DOHH2 (cell line): ENCODE data around the gene MEFV.

ENCODE experiments used
- H3F3A ChIP-seq: fragments of 200-600 bp; sonication (generic), shearing (Covaris generic); 2 replicates; pipeline ENCODE4 v1.6.0; 2016; ENCODE audit warnings: antibody characterized with exemption, mild to moderate bottlenecking; ENCODE audit not compliant: control insufficient read depth, insufficient read depth
- H3K27ac ChIP-seq: fragments of 200-600 bp; sonication (generic); 2 replicates; pipeline ENCODE4 v1.5.1; 2014; ENCODE audit warnings: low read depth, mild to moderate bottlenecking, low read length, moderate library complexity
- H3K27me3 ChIP-seq: fragments of 200-600 bp; sonication (generic); 2 replicates; pipeline ENCODE4 v1.6.1; 2014; ENCODE audit warnings: mild to moderate bottlenecking, low read length, mixed read lengths; ENCODE audit not compliant: control insufficient read depth
- H3K36me3 ChIP-seq: fragments of 200-600 bp; sonication (generic); 2 replicates; pipeline ENCODE4 v1.6.1; 2014; ENCODE audit warnings: mild to moderate bottlenecking, low read length, moderate library complexity, mixed read lengths; ENCODE audit not compliant: control insufficient read depth
- H3K4me1 ChIP-seq: fragments of 200-600 bp; sonication (generic); 2 replicates; pipeline ENCODE4 v1.6.1; 2014; ENCODE audit warnings: mild to moderate bottlenecking, low read length, mixed read lengths; ENCODE audit not compliant: control insufficient read depth
- H3K4me2 ChIP-seq: fragments of 200-600 bp; sonication (generic); 2 replicates; pipeline ENCODE4 v1.6.0; 2014; ENCODE audit warnings: mild to moderate bottlenecking, low read length, moderate library complexity
- H3K4me3 ChIP-seq: fragments of 200-600 bp; sonication (generic); 2 replicates; pipeline ENCODE4 v1.5.1; 2014; ENCODE audit warnings: mild to moderate bottlenecking, low read length, mixed read lengths
- H3K79me2 ChIP-seq: fragments of 200-600 bp; sonication (generic); 2 replicates; pipeline ENCODE4 v1.6.1; 2014; ENCODE audit warnings: mild to moderate bottlenecking, low read length, mixed read lengths; ENCODE audit not compliant: control insufficient read depth
- H3K9me2 ChIP-seq: fragments of 200-600 bp; sonication (generic); replicated peaks from 2 replicates; pipeline ENCODE4 v1.6.1; 2014; ENCODE audit warnings: mild to moderate bottlenecking, low read length, mixed read lengths; ENCODE audit not compliant: control insufficient read depth
- H3K9me3 ChIP-seq: fragments of 200-600 bp; sonication (generic); 2 replicates; pipeline ENCODE4 v1.6.1; 2014; ENCODE audit warnings: antibody characterized with exemption, low read length, mixed read lengths; ENCODE audit not compliant: control insufficient read depth, insufficient read depth
- H4K20me1 ChIP-seq: fragments of 200-600 bp; sonication (generic); 2 replicates; pipeline ENCODE4 v1.6.0; 2014; ENCODE audit warnings: low read depth, mild to moderate bottlenecking, antibody characterized with exemption, low read length, moderate library complexity; ENCODE audit not compliant: control insufficient read depth, insufficient read depth
- EZH2phosphoT487 ChIP-seq: fragments of 200-600 bp; sonication (generic); IDR thresholded peaks from 2 replicates; pipeline ENCODE4 v1.6.1; 2017; ENCODE audit warnings: borderline replicate concordance, mild to moderate bottlenecking, antibody characterized with exemption, low read length, moderate library complexity, mixed read lengths
- TF ChIP-seq, protein P1 (sequence below): fragments of 200-600 bp; sonication (generic); IDR thresholded peaks from one replicate; pipeline ENCODE4 v1.5.1; 2014; ENCODE audit warnings: antibody characterized with exemption, mild to moderate bottlenecking, low read depth, low read length; ENCODE audit not compliant: poor library complexity, severe bottlenecking

The MEFV gene

DNA sequence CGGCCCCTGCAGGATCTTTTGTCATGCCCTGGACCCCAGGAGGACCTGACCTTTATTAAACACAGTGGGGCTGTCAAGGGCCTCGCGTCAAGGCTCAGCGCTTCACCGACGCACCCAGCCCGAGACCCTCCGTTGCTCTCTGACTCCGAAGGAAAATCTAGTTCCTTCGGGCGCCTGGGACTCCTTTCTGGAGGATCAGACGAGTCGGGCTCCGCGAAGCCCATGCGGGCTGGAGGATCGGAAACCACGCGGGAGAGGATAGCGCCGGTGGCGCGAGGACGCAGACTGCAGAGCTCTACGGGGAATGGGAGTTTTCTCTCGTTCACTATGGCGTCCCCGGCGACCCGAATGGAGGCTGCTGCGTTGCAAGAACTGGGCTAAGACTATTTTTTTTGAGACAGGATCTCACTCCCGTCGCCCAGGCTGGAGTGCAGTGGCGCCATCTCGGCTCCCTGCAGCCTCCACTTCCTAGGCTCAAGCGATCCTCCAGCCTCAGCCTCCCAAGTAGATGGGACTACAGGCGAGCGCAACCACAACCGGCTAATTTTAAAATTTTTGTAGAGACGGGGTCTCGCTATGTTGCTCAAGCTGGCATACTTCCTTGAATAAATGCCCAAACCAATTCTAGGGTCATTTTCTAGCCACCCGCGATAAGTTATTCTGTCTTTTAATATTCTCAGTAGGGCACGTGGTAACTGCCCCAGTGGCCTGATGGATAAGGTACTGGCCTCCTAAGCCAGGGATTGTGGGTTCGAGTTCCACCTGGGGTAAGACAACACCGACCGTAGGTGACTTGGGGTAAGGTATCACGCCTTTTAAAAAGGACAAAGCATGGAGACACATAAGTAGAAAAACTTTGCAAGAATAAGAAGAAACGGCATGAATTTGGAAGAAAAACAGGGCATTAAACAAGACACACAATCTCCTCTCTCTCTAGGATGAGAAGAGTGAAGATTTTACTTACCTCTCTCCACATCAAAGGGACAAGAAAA lies 62.9 kb downstream of the MEFV start:
- Histone ChIP-seq H3K9me2 (no peaks in the 10 kb centered on the region), H3K9me3 (no peaks in the 10 kb centered on the region), H3K4me2 (no peak overlapping the region), H3K4me1 (peaks cover 8% of the 10 kb centered on the region), H3K4me3 (no peak overlapping the region), H4K20me1 (no peaks in the 10 kb centered on the region), H3K79me2 (no peaks in the 10 kb centered on the region), H3F3A (no peaks in the 10 kb centered on the region), H3K27ac (no peak overlapping the region), H3K36me3 (no peaks in the 10 kb centered on the region), H3K27me3 (peaks cover 30% of the 10 kb centered on the region)
- TF ChIP-seq, protein P1, sequence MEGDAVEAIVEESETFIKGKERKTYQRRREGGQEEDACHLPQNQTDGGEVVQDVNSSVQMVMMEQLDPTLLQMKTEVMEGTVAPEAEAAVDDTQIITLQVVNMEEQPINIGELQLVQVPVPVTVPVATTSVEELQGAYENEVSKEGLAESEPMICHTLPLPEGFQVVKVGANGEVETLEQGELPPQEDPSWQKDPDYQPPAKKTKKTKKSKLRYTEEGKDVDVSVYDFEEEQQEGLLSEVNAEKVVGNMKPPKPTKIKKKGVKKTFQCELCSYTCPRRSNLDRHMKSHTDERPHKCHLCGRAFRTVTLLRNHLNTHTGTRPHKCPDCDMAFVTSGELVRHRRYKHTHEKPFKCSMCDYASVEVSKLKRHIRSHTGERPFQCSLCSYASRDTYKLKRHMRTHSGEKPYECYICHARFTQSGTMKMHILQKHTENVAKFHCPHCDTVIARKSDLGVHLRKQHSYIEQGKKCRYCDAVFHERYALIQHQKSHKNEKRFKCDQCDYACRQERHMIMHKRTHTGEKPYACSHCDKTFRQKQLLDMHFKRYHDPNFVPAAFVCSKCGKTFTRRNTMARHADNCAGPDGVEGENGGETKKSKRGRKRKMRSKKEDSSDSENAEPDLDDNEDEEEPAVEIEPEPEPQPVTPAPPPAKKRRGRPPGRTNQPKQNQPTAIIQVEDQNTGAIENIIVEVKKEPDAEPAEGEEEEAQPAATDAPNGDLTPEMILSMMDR: no peak
- TF ChIP-seq EZH2phosphoT487: no peak

DNA sequence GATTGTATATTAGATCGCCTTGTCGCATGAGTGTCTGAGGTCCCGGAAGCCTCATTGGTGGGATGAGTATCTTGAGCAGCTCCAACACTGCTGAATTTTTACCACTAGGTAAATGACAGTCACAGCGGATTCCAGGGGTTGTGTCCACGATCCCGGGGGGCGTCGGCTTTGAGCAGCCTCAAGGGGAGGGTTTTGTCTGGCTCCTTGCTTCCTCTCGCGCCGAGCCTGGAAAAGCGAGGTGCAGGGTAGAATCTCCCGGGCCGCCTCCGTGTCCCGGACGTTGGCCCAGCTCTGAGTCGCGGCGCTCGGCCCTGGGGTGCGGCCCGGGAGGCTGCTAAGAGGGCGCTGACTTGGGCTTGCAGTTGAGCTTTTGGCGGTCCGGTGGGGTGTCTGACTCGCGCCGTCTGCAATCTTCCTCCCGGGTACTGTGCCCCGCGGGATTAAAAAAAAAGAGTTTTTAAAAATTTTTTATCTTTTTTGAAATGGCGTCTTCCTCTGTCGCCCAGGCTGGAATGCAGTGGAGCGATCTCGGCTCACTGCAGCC lies 63.9 kb downstream of the MEFV start:
- H3K4me3 ChIP-seq: no peak overlapping the region

More for the DNA sequence above, 63.9 kb downstream of the MEFV start:
- Histone ChIP-seq H3F3A (no peaks in the 10 kb centered on the region), H3K79me2 (no peaks in the 10 kb centered on the region), H3K9me3 (no peaks in the 10 kb centered on the region), H3K4me2 (no peak overlapping the region), H3K27me3 (peaks cover 32% of the 10 kb centered on the region), H3K9me2 (no peaks in the 10 kb centered on the region), H4K20me1 (no peaks in the 10 kb centered on the region), H3K36me3 (no peaks in the 10 kb centered on the region), H3K27ac (no peak overlapping the region), H3K4me1 (peaks cover 13% of the 10 kb centered on the region)
- TF ChIP-seq, protein P1: no peak
- TF ChIP-seq EZH2phosphoT487: no peak
